ENCODE measurements around the gene CHN2. TPM values are rescaled to one million over a fixed set of nuclear protein-coding genes. Genes with fewer than 3 reads are reported as not detected.

CHN2 gene
- total and polyA plus RNA-seq, 2 donors (not counting 1 experiment from before 2014, with no cell fraction given) = 0.86 to 1.4 TPM

DNA sequence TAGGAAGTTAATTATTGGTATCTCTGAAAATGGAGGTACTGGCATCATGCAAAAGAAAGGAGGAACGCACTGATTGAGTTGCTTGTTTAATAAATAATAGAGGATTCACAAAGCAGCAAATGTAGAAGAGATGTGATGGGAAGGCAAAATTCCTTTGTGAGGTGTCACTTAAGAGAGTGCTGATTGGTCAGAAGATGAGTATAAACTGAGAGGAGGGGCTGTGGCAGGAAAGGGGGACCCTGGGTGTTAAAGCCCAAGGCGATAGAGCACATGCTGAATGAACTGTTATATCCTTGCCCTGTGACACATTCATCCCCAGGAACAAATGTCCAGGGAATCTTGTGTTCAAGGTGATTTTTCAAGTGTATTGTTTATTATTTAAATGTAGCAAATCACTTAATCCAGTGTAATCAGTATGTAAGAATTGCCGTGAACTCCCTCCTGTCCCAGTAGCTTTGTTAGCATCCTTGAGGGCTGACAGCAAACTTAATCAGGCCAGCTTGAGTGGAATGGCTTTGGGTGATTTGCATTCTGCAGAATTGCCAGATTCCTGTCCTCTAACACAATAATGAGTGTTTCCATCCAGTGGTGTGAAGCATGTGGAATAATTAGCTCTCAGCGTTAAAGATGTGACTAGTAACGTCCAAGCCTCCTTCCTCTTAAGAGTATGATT lies 111.9 kb downstream of the CHN2 start:
- Histone ChIP-seq H3K4me3 (ENCODE audit: control extremely low read depth in 1 of 5, extremely low read depth in 1 of 5, insufficient read depth in 1 of 5, low read depth in 2 of 5, low read length in 4 of 5) (no peak overlapping the region), H3K9me3 (ENCODE audit: control extremely low read depth in 1 of 3, control insufficient read depth in 2 of 3, insufficient read depth in 1 of 3, low read length in 2 of 3) (peaks cover 0 to 4% (median 3%) of the 10 kb centered on the region in 3 donors), H3K9ac (ENCODE audit: low read length) (no peak overlapping the region), H2AFZ (ENCODE audit: insufficient read depth, low read depth, low read length, poor library complexity, severe bottlenecking) (no peak overlapping the region), H3K36me3 (replicated peaks in 1 of 2; ENCODE audit: control extremely low read depth in 1 of 2, control insufficient read depth in 1 of 2, extremely low read depth in 1 of 2, insufficient read depth in 2 of 2, low read length in 1 of 2) (no peaks in the 10 kb centered on the region), H4K20me1 (ENCODE audit: control insufficient read depth, insufficient read depth, low read length, poor library complexity, severe bottlenecking) (no peaks in the 10 kb centered on the region), H3K4me2 (replicated peaks; ENCODE audit: low read depth, low read length, poor library complexity, severe bottlenecking) (no peak overlapping the region), H3K79me2 (ENCODE audit: control insufficient read depth, insufficient read depth, low read length) (no peaks in the 10 kb centered on the region), H3K4me1 (ENCODE audit: control insufficient read depth in 2 of 2, insufficient read depth in 2 of 2, low read length in 2 of 2) (no peaks in the 10 kb centered on the region), H3K27me3 (replicated peaks in 1 of 4; ENCODE audit: control extremely low read depth in 1 of 4, control insufficient read depth in 3 of 4, insufficient read depth in 4 of 4, low read length in 3 of 4) (no peaks in the 10 kb centered on the region), H3K27ac (ENCODE audit: low read length in 2 of 2) (no peak overlapping the region)
- ChIA-PET CTCF (no interaction called here), POLR2A (no interaction called here)
- H3K9me3 Mint-ChIP-seq (ENCODE audit: insufficient read depth) = peaks cover 5% of the 10 kb centered on the region
- ATAC-seq (ENCODE audit: low read depth) (no peak), DNase-seq (no peak)
- H3K4me1 Mint-ChIP-seq = no peaks in the 10 kb centered on the region
- intact Hi-C loops (cut with micrococcal nuclease) = no loop called here
- peaks cover 7% of the 10 kb centered on the region for H3K27me3 Mint-ChIP-seq
- WGBS (ENCODE audit: insufficient coverage) = 89% methylated on average over 1 of the region's 5 CpGs
- TF ChIP-seq CTCF (IDR thresholded peaks at IDR 0.05) (no peak), EZH2 (IDR thresholded peaks at IDR 0.05; ENCODE audit: borderline replicate concordance, insufficient read depth, low read depth, low read length, poor library complexity, severe bottlenecking) (no peak)
- H3K4me3 Mint-ChIP-seq = no peak overlapping the region
- no peak overlapping the region for H3K27ac Mint-ChIP-seq

- ATAC-seq (ENCODE audit: low read depth) = no peak
- TF ChIP-seq EZH2 (IDR thresholded peaks at IDR 0.05; ENCODE audit: borderline replicate concordance, insufficient read depth, low read depth, low read length, poor library complexity, severe bottlenecking) (no peak), CTCF (IDR thresholded peaks at IDR 0.05) (no peak)
- ChIA-PET CTCF (no interaction called here), POLR2A (no interaction called here)
- Histone ChIP-seq H3K36me3 (replicated peaks in 1 of 2; ENCODE audit: control extremely low read depth in 1 of 2, control insufficient read depth in 1 of 2, extremely low read depth in 1 of 2, insufficient read depth in 2 of 2, low read length in 1 of 2) (no peaks in the 10 kb centered on the region), H3K9ac (ENCODE audit: low read length) (no peak overlapping the region), H4K20me1 (ENCODE audit: control insufficient read depth, insufficient read depth, low read length, poor library complexity, severe bottlenecking) (no peaks in the 10 kb centered on the region), H3K4me3 (ENCODE audit: control extremely low read depth in 1 of 5, extremely low read depth in 1 of 5, insufficient read depth in 1 of 5, low read depth in 2 of 5, low read length in 4 of 5) (no peak overlapping the region), H3K4me1 (ENCODE audit: control insufficient read depth in 2 of 2, insufficient read depth in 2 of 2, low read length in 2 of 2) (no peaks in the 10 kb centered on the region), H2AFZ (ENCODE audit: insufficient read depth, low read depth, low read length, poor library complexity, severe bottlenecking) (no peak overlapping the region), H3K79me2 (ENCODE audit: control insufficient read depth, insufficient read depth, low read length) (no peaks in the 10 kb centered on the region), H3K4me2 (replicated peaks; ENCODE audit: low read depth, low read length, poor library complexity, severe bottlenecking) (no peak overlapping the region), H3K27ac (ENCODE audit: low read length in 2 of 2) (no peak overlapping the region), H3K9me3 (ENCODE audit: control extremely low read depth in 1 of 3, control insufficient read depth in 2 of 3, insufficient read depth in 1 of 3, low read length in 2 of 3) (peaks cover 0 to 4% (median 3%) of the 10 kb centered on the region in 3 donors), H3K27me3 (replicated peaks in 1 of 4; ENCODE audit: control extremely low read depth in 1 of 4, control insufficient read depth in 3 of 4, insufficient read depth in 4 of 4, low read length in 3 of 4) (no peaks in the 10 kb centered on the region)
- Mint-ChIP-seq H3K4me1 (no peaks in the 10 kb centered on the region), H3K4me3 (no peak overlapping the region), H3K27ac (no peak overlapping the region), H3K9me3 (ENCODE audit: insufficient read depth) (peaks cover 5% of the 10 kb centered on the region), H3K27me3 (peaks cover 8% of the 10 kb centered on the region)
- DNase-seq = no peak
- intact Hi-C loops (cut with micrococcal nuclease) = no loop called here
- 100% methylated on average over 1 of the region's 6 CpGs for WGBS (ENCODE audit: insufficient coverage)
These were observed 113.8 kb downstream of the CHN2 start for GRCh38 chr7:29308424-29308823.

Measured in B cell (primary cell).